Body of pancreas (tissue), 4 donors: ENCODE data around the gene CMTM4.

Experiments
- CTCF ChIP-seq, 7 experiments: fragments of 450-650 bp in 4 of 7; fragments of 200-600 bp in 3 of 7; sonication (generic) in 3 of 7; IDR thresholded peaks; one replicate each; pipeline ENCODE4 v1.5.1; 2016 to 2019; ENCODE audit warnings: antibody characterized with exemption in 7 of 7
- POLR2A ChIP-seq, 3 donors: fragments of 450-650 bp; IDR thresholded peaks; one replicate each; pipeline ENCODE4 v1.6.1; 2016; ENCODE audit warnings: antibody characterized with exemption in 3 of 3, mild to moderate bottlenecking in 2 of 3

- TF ChIP-seq CTCF (IDR thresholded peaks at IDR 0.05) (no peak), POLR2A (IDR thresholded peaks at IDR 0.05) (no peak)
Observed at GRCh38 chr16:66649636-66650205, 46.8 kb downstream of the CMTM4 start.
